AG09309 (cell line): ENCODE results near the gene MRC1.

Experiments
- DNase-seq: peaks from one replicate; pipeline ENCODE4 v3.0.0-alpha.2; 2010; ENCODE audit warnings: low read depth
- H3K4me3 ChIP-seq: 2 replicates; pipeline ENCODE4 v1.5.1; 2011; ENCODE audit warnings: mild to moderate bottlenecking, low read depth, low read length, moderate library complexity; ENCODE audit not compliant: control insufficient read depth
- TF ChIP-seq, protein P1 (sequence below): IDR thresholded peaks from 2 replicates; pipeline ENCODE4 v1.5.1; 2011; ENCODE audit warnings: mild to moderate bottlenecking, low read depth, low read length, inconsistent platforms; ENCODE audit not compliant: insufficient read depth, control insufficient read depth; ENCODE audit errors: missing control alignments

Gene MRC1

DNA sequence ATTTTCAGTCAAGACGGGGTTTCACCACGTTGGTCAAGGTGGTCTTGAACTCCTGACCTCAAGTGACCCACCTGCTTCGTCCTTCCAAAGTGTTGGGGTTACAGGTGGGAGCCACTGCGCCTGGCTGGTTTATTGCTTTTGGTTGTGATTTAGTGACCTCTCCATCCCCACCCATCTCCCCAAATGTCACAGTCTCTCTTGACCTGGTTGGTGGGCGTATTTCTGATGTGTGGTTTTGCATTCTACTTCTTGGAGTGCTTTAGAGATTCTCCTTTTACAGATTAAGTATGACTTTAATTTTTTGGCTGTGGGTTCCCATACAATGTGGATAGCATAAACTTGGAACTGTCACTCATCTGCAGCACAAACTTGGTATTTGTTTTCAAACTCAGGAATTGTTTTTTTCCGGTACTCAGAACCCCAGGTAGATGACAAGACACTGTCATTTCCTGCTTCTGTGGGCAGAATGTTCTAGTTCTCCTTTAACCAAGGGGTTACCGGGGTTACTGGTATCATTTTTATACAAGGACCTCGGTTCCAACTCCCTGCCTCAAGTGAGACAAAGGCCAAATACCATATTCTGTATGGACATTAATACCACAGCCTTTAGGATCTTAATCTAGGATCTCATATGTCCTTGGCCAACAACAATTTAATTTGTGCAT is 50.5 kb downstream of the MRC1 start:
- no peak overlapping the region for H3K4me3 ChIP-seq
- no peak for DNase-seq
- TF ChIP-seq, protein P1, sequence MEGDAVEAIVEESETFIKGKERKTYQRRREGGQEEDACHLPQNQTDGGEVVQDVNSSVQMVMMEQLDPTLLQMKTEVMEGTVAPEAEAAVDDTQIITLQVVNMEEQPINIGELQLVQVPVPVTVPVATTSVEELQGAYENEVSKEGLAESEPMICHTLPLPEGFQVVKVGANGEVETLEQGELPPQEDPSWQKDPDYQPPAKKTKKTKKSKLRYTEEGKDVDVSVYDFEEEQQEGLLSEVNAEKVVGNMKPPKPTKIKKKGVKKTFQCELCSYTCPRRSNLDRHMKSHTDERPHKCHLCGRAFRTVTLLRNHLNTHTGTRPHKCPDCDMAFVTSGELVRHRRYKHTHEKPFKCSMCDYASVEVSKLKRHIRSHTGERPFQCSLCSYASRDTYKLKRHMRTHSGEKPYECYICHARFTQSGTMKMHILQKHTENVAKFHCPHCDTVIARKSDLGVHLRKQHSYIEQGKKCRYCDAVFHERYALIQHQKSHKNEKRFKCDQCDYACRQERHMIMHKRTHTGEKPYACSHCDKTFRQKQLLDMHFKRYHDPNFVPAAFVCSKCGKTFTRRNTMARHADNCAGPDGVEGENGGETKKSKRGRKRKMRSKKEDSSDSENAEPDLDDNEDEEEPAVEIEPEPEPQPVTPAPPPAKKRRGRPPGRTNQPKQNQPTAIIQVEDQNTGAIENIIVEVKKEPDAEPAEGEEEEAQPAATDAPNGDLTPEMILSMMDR, result no peak

DNA sequence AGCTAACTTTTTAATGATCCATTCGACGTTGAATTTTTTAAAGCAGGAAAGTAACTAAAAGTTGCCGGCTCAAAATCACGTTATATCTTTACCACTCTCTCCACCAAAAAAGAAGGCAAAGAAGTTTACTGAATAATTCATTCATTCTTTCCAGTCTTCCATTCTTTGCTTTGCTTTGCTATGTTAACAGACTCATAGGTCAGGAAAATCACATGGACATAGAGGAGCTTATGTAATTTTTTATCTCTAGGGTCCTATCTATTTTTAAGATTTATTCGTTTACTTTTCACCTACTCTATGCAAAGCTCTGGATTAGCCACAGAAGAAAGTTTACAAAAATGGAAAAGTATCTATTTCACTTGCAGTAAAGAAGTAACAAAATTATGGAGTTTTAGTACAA is 52.6 kb downstream of the MRC1 start:
- no peak for DNase-seq
- H3K4me3 ChIP-seq, result no peak overlapping the region
- TF ChIP-seq, protein P1, result no peak

DNA sequence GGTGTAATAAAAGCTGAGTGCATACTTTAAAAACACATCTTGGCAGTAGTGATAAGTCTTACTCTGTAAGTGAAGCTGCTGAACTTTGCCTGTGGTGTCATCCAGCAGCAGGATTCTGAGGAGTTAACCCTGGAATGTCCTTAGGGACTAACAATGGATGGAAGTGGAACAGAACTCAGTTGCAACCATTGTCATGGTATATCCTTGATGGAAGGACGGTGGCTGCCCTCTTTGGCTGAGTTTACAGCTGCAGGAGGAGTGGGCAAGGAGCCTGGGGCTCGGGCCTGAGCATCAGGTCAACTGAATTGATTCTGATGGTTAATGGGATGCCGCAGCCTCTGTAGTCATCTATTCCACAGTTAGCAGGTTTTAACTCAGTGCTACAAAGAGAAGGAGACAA is 56.2 kb downstream of the MRC1 start:
- DNase-seq, result no peak
- TF ChIP-seq, protein P1, result no peak

DNA sequence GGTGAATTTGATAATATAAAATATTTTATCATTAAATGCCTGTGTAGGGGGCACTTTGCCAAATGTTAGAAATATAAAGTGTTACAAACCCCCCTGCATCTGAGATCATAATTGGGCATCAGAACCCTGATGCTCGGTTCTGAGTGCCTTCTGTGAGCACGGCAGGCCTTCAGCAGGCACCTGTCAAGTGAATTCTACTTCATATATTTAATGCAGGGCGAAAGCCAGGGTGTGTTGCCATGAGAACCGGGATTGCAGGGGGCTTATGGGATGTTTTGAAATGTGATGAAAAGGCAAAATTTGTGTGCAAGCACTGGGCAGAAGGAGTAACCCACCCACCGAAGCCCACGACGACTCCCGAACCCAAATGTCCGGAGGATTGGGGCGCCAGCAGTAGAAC is 57.2 kb downstream of the MRC1 start:
- DNase-seq, result no peak
- TF ChIP-seq, protein P1, result no peak
- H3K4me3 ChIP-seq, result no peak overlapping the region

More for the DNA sequence above, 56.2 kb downstream of the MRC1 start:
- no peak overlapping the region for H3K4me3 ChIP-seq

DNA sequence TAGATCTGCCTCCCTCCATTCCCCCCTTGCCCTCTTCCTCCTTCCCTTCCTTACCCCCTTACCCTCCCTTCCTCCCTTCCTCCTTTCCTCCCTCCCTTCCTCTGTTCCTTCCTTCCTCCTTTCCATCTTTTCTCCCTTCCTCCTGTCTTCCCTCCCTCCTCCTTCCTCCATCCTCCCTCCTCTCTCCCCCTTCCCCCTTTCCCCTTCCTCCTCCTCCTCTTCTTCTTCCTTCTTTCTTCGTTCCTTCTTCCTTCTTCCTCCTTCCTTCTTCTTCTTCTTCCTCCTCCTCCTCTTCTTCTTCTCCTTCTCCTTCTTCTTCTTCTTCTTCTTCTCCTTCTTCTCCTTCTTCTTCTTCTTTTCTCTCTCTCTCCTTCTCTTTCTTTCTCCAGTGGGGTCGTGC is 57.9 kb downstream of the MRC1 start:
- H3K4me3 ChIP-seq, result no peak overlapping the region
- DNase-seq, result no peak
- TF ChIP-seq, protein P1, result no peak

DNA sequence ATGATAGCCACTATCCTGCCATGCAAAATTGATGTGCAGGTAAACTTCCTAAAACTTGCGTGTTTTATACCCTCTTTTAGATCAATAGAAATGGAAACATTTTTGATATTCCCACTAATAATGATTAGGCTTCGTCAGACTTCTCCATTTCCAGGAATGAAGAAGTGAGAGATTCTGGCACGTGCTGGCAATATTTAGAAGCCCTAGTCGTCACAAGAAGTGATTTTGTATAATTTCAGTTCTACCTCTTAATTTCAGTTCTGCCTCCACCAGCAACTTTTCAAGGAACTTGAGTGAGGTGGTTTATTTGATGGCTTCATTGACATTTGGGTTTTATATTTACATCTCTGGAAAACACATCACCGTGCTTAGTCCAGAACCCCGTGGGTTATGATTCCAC is 61.9 kb downstream of the MRC1 start:
- TF ChIP-seq, protein P1, result no peak
- DNase-seq, result no peak
- no peak overlapping the region for H3K4me3 ChIP-seq
